OCI-M1 (cell line): ENCODE data around the gene STAM.
"Not testable (repeated sequence)": the region's sequence is repeated elsewhere in the genome, so short reads cannot be mapped to it uniquely, and the experiment has no call there.

Source experiments
- DNase-seq: peaks from one replicate; lab custom pipeline; 2025; lab: John Stamatoyannopoulos, UW

Gene STAM

DNA sequence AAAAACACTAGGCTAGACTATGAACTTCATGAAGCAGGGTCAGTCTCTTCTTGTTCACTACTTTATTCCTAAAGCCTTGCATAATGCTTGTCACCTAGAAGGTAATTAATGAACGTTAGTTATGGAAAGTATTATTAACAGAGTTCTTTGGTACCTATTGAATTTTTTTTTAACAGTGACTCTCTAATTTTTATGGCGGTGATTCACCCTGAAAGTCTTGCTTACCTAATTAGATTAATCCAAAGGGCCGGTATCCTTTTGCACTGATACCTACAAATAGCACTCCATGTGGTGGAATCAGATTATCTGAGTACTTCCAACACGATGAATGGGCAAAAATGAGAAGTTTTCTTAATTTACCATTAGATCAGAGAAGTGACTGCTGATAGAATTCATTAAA, 31.7 kb downstream of the STAM start:
- DNase-seq: peak; percentile 63

DNA sequence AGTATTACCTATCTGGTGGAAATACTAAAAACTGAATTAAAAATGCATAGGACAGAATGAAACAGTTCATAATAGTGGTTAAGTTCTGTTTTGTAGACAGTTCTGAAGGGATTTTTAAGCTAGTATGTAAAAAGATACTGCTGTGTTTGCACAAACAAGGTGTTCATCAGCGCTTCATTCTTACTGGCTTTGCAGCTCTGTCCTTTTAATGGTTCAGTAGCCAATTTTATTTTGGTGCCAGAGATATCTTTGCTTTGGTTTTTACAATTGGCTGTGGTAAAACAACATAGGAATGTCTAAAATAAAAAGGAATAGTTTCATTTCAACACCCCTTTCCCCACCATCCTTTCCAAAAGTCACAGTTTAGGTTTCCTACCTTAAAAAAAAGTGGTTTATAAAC, 33.0 kb downstream of the STAM start:
- no peak for DNase-seq

DNA sequence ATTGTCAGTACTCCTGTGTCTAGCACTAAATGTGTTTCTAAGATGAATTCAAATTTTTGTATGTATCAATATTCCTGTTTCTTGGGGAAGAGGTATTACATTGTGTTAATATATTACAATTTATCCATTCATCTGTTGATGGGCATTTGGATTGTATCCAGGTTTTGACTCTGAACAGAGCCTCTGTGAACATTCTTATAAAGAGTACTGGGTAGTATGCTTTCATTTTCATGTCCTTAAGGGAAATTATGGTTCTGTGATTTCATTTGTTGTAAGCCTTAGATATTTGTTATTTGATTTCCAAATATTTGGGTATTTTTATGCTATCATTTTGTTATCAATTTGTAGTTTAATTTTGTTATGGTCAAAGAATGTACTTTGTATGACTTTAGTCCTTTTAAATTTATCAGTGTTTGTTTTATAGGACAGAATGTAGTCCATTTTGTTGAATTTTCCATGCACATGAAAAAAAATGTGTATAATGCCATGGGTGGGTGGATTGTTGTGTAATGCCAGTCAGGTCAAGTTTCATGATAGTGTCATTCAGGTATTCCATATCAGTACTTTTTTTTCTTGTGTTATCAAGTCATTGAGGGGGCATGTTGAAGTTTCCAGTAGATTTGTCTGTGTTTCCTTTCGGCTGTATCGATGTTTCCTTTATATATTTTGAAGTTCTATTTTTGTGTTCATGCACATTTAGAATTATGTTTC, 38.4 kb downstream of the STAM start:
- peak; percentile 56 for DNase-seq

DNA sequence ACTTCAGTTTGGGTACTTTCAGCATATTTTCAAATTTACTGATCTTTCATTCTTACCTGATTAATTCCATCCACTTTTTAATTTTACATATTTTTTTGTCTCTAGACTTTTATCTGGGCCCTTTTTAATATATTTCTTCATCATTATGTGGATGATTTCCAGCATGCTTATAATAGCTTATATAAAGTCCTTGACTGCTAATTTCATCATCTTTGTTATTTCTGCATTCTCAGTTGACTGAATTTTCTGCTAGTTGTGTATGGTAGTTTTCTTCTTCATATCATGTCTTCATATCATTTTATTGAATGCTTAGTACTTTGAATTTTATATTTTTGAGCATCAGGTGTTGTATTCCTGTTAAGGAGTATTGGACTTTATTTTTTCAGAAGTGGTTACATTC, 39.6 kb downstream of the STAM start:
- DNase-seq: peak; percentile 75

DNA sequence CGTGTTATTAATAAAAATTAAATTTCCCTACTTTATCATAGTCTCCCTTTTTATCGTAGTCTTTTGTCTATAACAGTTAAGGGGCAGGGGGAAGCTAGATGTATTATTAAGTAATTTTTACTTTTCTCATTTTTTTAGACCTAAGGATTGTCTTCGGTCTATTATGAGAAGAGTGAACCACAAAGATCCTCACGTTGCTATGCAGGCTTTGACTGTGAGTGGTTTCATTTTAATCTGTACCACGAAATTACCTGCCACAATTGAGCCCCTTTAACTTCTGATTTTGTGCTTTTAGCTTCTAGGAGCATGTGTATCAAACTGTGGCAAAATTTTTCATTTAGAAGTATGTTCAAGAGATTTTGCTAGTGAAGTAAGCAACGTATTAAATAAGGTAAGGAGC, 40.6 kb downstream of the STAM start:
- DNase-seq: no peak

DNA sequence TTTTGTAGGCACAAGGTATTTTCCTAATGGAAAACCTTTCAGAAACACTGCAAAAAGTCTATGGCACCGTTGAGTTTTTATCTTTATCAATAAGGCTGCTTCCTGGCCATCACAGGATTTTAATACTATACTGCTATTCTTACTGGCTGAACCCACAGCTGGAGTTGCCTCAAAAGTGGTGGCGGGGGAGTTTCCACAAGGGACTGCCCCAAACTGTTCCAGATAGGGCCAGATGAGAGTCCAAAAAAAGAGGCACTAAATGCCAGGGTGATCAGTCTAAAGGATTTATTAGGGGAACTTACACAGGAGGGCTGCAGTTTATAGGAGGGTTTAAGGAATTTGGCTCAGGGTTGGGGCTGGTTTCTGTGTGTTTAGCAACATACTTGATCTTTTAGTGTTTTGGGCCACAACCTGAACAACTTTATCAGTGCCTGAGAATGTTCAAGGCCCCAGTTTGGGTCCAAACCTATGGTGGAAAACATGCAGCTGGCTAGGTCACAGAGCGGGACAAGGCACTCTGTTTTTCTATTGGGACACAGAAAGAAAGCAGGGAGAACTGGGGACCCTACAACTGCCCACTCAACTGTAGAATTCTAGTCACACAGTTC, 41.4 kb downstream of the STAM start:
- peak; percentile 58 for DNase-seq

DNA sequence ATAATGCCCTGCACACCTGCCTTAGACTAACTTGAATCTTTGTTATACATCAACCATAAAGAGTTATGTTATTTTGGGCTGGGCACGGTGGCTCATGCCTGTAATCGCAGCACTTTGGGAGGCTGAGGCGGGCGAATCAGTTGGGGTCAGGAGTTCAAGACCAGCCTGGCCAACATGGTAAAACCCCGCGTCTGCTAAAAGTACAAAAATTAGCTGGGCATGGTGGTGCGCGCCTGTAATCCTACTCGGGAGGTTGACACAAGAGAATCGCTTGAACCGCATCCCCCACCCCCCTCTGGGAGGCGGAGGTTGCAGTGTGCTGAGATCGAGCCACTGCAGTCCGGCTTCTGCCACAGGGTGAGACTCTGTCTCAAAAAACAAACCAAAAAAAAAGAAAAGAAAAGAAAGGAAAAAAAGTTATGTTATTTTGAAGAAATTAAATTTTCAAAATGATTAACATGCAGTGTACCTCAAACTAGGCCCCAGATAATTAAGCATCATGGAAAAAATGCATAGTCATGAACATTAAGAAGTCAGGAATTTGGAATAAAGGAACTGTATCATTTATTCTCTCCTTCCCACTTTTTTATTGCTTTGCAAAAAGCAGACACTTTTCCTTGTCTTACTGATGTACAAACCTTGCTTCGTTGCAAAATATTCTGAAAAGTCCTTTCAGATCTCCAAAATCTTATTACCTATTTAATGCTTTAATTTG, 43.3 kb downstream of the STAM start:
- no peak for DNase-seq

DNA sequence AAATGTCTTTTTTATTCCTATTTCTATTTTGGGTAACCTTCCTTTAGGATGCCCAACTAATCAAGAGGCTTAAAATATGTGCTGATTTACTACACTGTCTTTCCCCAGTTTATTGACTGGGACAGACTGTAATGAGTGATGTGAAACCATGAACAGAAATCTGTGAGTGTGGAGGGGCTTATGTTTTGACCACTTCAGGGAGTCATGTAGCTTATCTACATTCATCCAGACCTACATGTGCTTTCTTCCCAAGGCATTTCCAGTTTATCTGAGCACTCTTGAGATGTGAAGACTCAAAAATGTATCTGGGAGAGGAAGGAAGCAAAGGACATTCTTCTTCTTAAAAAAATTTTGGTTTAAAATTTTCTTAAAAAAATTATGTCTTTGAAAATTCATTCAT, 45.2 kb downstream of the STAM start:
- DNase-seq: no peak

DNA sequence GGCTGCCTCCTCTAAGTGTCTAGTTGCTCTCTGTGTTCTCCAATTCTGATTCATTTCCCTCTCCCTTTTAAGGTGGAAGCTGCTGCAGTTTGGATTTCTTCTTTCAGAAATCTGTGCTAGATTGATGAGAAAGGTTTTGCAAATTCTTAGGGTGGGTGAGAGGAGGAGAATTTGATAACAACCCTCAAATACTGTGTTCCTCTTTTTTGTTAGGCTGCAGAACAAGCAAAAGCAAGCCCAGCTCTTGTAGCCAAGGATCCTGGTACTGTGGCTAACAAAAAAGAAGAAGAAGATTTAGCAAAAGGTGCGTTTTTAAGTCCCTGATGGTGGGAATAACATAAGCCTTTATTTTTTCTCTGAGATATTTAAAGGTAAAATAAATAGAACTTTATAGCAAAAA, 49.1 kb downstream of the STAM start:
- DNase-seq: peak; percentile 72

DNA sequence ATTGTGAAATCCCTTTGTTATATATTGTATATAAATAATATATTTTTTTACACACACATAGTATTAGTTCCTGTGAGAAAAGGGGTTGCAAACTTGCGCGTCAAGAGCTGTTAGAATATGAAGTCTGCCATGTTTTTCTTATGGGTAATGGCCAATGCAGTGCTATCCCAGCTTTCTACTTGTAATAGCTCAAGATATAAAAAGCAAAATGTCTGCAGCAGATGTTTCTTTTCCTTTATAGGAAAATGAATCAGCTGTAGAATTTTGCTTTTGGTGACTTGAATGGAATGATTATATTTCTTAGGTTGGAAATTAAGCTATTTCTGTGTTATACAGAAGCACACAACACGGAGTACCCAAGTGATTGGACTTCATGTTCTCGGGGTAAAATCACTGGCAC, 54.7 kb downstream of the STAM start:
- DNase-seq: no peak

DNA sequence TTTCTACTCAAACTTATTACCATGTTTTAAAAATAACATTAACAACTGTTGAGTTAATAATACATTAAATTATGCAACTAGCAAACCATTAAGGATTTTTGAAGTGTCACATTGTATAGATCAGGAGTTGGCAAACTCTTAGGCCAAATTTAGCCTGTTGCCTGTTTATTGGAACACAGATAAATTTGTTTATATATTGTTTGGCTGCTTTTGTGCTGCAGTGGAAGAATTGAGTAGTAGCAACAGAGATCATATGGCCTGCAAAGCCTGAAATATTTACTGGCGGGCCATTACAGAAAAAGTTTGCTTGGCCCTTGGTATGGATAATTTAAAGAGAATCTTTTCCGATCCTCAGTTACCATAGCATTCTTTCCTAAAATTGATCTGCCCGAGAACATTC, 57.4 kb downstream of the STAM start:
- no peak for DNase-seq

DNA sequence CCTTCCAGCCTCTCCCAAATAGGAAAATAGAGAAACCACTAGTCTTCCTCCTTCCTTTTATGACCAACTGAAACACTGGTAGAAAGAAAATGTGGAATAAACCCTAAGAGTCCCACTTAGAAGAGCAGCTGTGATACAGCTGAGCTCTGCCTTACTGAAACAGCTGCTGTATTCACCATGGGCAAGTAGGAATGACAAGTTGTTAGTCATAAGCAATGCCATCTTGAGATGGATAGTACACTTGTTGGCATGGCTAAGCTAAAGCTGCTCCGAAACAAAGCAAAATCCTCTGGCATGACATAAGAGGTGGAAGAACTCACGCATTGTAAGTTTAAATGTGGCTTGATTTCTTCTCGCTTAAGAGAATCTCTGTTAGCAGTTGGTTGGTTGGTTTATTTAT, 59.8 kb downstream of the STAM start:
- no peak for DNase-seq

DNA sequence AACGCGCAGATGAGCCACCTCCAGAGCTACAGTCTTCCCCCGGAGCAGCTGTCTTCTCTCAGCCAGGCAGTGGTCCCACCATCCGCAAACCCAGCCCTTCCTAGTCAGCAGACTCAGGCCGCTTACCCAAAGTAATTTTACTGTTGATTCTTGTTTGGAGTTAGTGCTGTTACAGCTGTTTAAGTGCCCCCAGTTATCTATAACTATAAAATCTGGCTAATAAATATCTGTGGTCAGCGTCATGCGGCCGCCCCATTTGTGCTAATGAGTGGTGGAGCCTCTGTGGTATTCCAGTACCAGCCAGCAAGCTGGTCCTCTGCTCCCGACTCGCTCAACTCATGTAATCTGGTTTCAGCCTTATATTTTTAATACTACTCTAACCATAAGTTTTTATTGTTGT, 64.9 kb downstream of the STAM start:
- no peak for DNase-seq

DNA sequence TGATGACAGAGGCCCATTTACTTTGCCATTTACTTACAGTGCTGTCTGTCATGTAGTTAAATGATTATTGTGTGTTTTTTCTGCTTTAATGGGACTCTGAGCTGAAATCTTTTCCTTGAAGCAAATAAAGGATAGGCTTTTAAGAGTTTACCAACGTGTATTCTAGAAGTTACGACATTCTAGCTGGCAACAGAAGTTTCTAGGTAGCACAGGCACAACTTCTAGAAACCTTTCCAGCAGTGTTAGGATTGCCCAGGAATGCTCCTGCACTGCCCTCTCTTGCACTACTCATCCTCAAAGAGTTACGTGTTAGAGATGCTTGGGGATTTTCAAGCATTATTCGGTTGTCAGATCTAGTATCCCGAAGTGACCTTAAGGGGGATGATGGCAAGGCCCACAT, 65.5 kb downstream of the STAM start:
- no peak for DNase-seq

DNA sequence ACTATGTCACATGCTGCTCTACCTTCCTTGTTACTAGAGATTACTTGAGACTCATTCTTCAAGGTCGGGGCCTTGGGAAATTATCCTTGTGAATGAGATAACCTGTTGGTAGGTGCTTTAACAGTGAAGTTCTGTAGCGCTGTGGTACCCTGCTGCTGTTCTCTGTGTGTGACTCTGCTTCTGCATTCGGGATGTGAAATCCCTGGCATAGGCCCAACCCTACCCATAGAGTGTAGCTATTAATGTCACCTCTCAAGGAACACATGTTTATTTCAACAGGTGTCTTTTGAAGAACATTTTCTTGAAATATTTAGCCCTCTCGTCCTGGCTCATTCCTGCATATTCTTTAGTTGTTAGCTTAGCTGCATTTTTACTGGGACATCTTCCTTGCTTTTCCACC, 66.2 kb downstream of the STAM start:
- DNase-seq: no peak

DNA sequence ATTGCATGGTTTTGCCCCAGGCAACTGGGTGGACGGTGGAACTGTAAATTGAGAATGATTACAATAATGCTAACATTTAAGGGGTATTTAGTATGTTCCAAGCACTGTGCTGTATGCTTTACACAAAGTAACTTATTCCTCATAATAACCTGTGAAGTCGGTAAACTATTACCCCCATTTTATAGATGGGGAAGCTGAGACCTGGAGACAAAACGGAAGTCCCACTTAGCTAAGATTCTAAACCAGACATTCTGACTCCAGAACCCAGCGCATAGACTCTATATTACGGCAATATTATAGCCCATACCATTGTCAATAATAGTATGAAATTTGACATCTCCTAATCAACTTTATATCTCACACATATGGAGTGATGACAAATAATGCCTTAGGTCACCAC, 68.1 kb downstream of the STAM start:
- DNase-seq: no peak

DNA sequence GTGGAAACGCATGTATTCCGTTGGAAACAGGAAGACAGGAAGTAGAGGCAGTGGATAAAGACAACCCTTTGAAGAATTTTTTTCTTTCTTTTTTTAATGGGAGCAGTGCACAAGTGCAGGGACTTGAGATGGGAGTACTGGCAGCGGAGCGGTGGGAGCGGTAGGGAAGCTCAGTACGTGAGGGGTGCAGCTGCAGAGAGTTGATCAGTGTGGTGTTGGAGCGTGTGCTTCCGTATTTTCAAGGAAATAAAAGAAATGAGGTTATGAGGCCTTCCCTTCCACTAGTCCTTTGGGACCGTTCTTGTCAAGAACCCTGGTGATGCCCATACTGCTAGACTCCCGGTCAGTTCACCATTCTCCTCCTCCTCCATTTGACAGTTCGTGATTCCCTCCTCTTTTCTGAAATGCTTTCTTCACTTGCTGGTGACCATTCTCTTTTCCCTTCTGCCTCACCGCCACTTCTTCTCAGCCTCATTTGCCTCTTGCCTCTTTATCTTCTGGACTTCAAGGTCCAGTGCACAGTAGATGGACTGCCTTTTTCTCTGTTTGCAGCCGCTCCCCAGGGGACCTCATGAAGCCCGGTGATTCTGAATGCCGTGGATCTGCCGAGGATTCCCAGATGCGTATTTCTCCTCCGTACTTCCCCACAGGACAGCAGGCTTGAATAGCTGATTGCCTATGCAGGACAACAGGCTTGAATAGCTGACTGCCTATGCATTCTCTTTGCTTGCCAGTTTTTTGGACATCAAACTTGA, 68.9 kb downstream of the STAM start:
- DNase-seq: no peak

DNA sequence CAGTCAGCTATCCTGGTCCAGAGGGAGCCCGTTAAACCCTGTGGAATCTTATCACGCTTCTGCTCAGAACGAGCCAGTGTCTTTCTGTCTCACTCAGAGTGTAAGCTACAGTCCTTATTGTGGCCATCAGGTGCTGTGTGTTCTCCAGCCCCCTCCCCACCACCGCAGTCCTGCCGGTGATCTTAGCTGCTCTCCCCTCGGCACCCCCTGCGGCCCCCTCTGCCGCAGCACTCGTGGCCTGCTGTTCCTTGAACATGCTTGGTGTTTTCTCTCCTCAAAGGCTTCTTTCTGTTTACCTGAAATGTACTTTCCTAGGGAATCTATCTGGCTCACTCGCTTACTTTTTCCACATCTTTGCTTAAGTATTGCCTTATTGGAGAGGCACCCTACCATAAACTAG, 69.8 kb downstream of the STAM start:
- DNase-seq: no peak

DNA sequence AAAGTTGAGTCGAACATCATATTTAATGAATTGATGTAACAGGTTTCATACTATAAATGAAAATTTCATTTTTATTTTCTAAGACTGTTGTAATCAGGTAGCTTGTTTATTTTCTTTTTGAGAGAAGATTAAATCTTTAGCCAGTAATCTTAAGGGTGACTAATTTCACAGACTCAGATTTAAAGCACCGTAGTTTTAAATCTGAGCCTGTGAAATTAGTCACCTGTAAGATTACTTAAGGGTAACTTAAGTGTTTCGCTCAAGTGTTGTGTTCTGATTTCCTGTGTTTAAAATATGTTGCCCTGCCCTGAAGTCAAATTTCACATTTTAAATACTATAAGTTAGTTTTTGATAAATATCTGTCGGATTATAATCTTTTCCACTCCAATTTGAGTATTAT, 72.2 kb downstream of the STAM start:
- no peak for DNase-seq

DNA sequence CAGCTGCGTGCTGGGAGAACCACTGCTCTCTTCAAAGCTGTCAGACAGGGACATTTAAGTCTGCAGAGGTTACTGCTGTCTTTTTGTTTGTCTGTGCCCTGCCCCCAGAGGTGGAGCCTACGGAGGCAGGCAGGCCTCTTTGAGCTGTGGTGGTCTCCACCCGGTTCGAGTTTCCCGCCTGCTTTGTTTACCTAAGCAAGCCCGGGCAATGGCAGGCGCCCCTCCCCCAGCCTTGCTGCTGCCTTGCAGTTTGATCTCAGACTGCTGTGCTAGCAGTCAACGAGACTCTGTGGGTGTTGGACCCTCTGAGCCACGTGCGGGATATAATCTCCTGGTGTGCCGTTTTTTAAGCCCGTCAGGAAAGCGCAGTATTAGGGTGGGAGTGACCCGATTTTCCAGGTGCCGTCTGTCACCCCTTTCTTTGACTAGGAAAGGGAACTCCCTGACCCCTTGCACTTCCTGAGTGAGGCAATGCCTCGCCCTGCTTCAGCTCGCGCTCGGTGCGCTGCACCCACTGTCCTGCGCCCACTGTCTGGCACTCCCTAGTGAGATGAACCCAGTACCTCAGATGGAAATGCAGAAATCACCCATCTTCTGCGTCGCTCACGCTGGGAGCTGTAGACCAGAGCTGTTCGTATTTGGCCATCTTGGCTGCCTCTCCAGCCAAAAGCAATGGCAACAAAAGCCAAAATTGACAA, 78.5 kb downstream of the STAM start:
- DNase-seq: not testable (repeated sequence)

DNA sequence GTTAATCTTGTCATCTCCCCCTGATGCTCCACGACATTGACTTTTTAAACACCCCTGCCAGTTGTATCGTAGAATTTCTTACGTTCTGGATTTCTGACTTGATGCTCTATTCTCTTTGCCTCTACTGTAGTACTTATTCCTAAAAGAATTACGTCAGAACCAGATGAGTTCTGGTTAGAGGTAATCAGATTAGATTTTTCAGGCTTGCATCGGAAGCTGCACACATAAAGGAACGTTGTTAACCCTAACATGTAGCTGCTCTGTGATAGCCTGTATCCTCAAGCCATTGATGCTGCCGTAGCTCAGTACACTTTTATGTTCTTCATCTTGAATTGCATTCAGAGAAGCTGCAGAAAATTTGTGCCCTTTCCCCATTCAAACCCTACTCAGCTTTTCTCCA, 81.8 kb downstream of the STAM start:
- no peak for DNase-seq

DNA sequence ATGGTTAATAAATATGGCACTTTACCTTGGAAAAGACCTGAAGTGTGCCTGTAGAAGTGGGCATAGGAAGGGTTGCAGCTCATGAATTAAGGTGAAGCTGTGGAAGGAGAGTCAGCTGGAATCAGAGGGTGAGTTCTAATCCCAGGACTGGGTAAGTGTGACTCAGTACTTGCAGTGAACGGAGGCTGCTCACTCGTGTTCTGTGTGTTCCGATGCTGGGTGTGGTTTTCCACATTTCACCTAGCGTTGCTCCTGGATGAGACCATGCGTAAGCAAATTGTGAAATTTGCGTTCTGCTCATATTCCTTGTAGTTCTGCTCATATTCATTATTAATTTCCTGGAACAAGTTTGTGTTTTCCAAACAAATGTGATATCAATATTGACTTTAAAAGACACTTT, 85.7 kb downstream of the STAM start:
- no peak for DNase-seq
